AG10803 (cell line): ENCODE measurements around the gene ATG5.

Experiments used
- DNase-seq: peaks from one replicate; pipeline ENCODE4 v3.0.0; 2010; ENCODE audit warnings: low read depth
- H3K4me3 ChIP-seq: 2 replicates; pipeline ENCODE4 v1.5.1; 2011; ENCODE audit warnings: mild to moderate bottlenecking, low read length, control low read depth
- CTCF ChIP-seq: conservative IDR thresholded peaks from 2 replicates; pipeline ENCODE4 v1.5.1; 2011; ENCODE audit warnings: mild to moderate bottlenecking, low read length, control low read depth, inconsistent platforms

The ATG5 gene

GRCh38 chr6:106149472-106150069 lies 176.0 kb downstream of the ATG5 start:
- DNase-seq, result no peak
- TF ChIP-seq CTCF, result no peak
- no peak overlapping the region for H3K4me3 ChIP-seq

GRCh38 chr6:106147476-106147875 lies 178.1 kb downstream of the ATG5 start:
- H3K4me3 ChIP-seq, result no peak overlapping the region
- no peak for TF ChIP-seq CTCF
- DNase-seq, result no peak

GRCh38 chr6:106146852-106147351 lies 178.7 kb downstream of the ATG5 start:
- no peak overlapping the region for H3K4me3 ChIP-seq
- TF ChIP-seq CTCF, result no peak
- no peak for DNase-seq

GRCh38 chr6:106145741-106146227 lies 179.8 kb downstream of the ATG5 start:
- DNase-seq, result no peak
- no peak for TF ChIP-seq CTCF
- H3K4me3 ChIP-seq, result no peak overlapping the region

GRCh38 chr6:106145144-106145543 lies 180.4 kb downstream of the ATG5 start:
- no peak for DNase-seq
- H3K4me3 ChIP-seq, result no peak overlapping the region
- TF ChIP-seq CTCF, result no peak

GRCh38 chr6:106143665-106144064 lies 181.9 kb downstream of the ATG5 start:
- no peak overlapping the region for H3K4me3 ChIP-seq
- DNase-seq, result no peak
- TF ChIP-seq CTCF, result no peak

GRCh38 chr6:106142876-106143431 lies 182.6 kb downstream of the ATG5 start:
- DNase-seq, result no peak
- H3K4me3 ChIP-seq, result no peak overlapping the region
- TF ChIP-seq CTCF, result no peak
